Measurements from ENCODE around the gene STUM.
"Not testable (repeated sequence)": the region's sequence is repeated elsewhere in the genome, so short reads cannot be mapped to it uniquely, and the experiment has no call there.

Gene STUM

GRCh38 chr1:226548256-226549093 lies at the start of gene STUM:
Gene STUM, plus strand, starts transcription at chr1:226548764. Its CDS starts 141 bp downstream, at chr1:226548905.
- peak; percentile 11 for DNase-seq

- not testable (repeated sequence) for DNase-seq
Measured at GRCh38 chr1:226499699-226500098, 48.9 kb upstream of the STUM start.

- no peak for DNase-seq
Measured at GRCh38 chr1:226506021-226506420, 42.5 kb upstream of the STUM start.

GRCh38 chr1:226506921-226507320 lies 41.6 kb upstream of the STUM start:
- no peak for DNase-seq

GRCh38 chr1:226510453-226510852 lies 38.1 kb upstream of the STUM start:
- DNase-seq: no peak

- no peak for DNase-seq
Measured at GRCh38 chr1:226511296-226511695, 37.3 kb upstream of the STUM start.

GRCh38 chr1:226512076-226512728 lies 36.4 kb upstream of the STUM start:
- no peak for DNase-seq

- no peak for DNase-seq
Measured at GRCh38 chr1:226518375-226518774, 30.2 kb upstream of the STUM start.

- DNase-seq: no peak
Measured at GRCh38 chr1:226519135-226519534, 29.4 kb upstream of the STUM start.

- no peak for DNase-seq
Measured at GRCh38 chr1:226519716-226520598, 28.6 kb upstream of the STUM start.

GRCh38 chr1:226520640-226521355 lies 27.8 kb upstream of the STUM start:
- no peak for DNase-seq

- DNase-seq: no peak
Measured at GRCh38 chr1:226523646-226524406, 24.7 kb upstream of the STUM start.

- no peak for DNase-seq
Measured at GRCh38 chr1:226524547-226524946, 24.0 kb upstream of the STUM start.

- no peak for DNase-seq
Measured at GRCh38 chr1:226525750-226526149, 22.8 kb upstream of the STUM start.

GRCh38 chr1:226526801-226527595 lies 21.6 kb upstream of the STUM start:
- no peak for DNase-seq

- no peak for DNase-seq
Measured at GRCh38 chr1:226529891-226530290, 18.7 kb upstream of the STUM start.

GRCh38 chr1:226530591-226530990 lies 18.0 kb upstream of the STUM start:
- no peak for DNase-seq

GRCh38 chr1:226531360-226532093 lies 17.0 kb upstream of the STUM start:
- DNase-seq: no peak

GRCh38 chr1:226532553-226532952 lies 16.0 kb upstream of the STUM start:
- no peak for DNase-seq

GRCh38 chr1:226533220-226533619 lies 15.3 kb upstream of the STUM start:
- DNase-seq: no peak

Measured in fibroblast of skin of right quadriceps (primary cell).